ENCODE data around the gene IMMT. TPM values are rescaled to one million over a fixed set of nuclear protein-coding genes. Genes with fewer than 3 reads are reported as not detected.

Gene IMMT
- total RNA-seq, 1 experiment from 2014 or later, result 172 TPM

DNA sequence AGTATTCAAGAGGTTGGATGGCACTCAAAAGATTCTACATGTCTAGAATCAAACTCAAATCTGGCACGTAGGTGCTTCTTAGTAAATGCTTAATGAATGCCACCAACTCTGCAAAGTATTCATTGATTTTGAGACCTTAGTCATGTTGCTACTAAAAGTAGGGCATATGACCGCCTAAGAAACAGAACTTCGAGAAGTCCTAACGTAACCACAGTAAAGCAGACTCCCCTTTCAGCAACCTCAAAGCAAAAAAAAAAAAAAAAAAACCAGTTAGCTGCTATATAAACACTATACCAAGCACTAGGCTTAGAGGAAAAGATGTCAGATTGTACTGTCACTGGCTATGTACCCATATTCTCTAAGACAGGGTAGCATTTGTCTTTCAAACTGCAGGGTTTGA is 55.3 kb downstream of the IMMT start:
- intact Hi-C loops (cut with micrococcal nuclease; ENCODE audit: unreplicated experiment), result no loop called here
- Histone ChIP-seq H3K27me3 (replicated peaks; ENCODE audit: insufficient read depth, low read depth, low read length, poor library complexity) (no peaks in the 10 kb centered on the region), H3K4me1 (ENCODE audit: insufficient read depth, low read length, poor library complexity, severe bottlenecking) (no peaks in the 10 kb centered on the region), H3K27ac (ENCODE audit: low read depth, low read length, poor library complexity, severe bottlenecking) (no peak overlapping the region), H3K9me3 (ENCODE audit: low read depth, low read length, poor library complexity, severe bottlenecking) (no peaks in the 10 kb centered on the region), H3K4me3 (ENCODE audit: low read depth, low read length, poor library complexity, severe bottlenecking) (no peak overlapping the region), H3K36me3 (ENCODE audit: insufficient read depth, low read length, poor library complexity, severe bottlenecking) (peaks cover 78% of the 10 kb centered on the region)
- no peak for DNase-seq (ENCODE audit: low spot score)
- ChIA-PET POLR2A (ENCODE audit: low non-redundant PET) (no interaction called here), CTCF (no interaction called here)
- no peak for TF ChIP-seq EZH2 (IDR thresholded peaks at IDR 0.05; ENCODE audit: borderline replicate concordance, low read depth, low read length, poor library complexity, severe bottlenecking)
- TF ChIP-seq, protein P1, sequence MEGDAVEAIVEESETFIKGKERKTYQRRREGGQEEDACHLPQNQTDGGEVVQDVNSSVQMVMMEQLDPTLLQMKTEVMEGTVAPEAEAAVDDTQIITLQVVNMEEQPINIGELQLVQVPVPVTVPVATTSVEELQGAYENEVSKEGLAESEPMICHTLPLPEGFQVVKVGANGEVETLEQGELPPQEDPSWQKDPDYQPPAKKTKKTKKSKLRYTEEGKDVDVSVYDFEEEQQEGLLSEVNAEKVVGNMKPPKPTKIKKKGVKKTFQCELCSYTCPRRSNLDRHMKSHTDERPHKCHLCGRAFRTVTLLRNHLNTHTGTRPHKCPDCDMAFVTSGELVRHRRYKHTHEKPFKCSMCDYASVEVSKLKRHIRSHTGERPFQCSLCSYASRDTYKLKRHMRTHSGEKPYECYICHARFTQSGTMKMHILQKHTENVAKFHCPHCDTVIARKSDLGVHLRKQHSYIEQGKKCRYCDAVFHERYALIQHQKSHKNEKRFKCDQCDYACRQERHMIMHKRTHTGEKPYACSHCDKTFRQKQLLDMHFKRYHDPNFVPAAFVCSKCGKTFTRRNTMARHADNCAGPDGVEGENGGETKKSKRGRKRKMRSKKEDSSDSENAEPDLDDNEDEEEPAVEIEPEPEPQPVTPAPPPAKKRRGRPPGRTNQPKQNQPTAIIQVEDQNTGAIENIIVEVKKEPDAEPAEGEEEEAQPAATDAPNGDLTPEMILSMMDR (conservative IDR thresholded peaks at IDR 0.05; ENCODE audit: low read depth, low read length), result no peak
- BruUV-seq (replicated peaks), result no TSS peak

DNA sequence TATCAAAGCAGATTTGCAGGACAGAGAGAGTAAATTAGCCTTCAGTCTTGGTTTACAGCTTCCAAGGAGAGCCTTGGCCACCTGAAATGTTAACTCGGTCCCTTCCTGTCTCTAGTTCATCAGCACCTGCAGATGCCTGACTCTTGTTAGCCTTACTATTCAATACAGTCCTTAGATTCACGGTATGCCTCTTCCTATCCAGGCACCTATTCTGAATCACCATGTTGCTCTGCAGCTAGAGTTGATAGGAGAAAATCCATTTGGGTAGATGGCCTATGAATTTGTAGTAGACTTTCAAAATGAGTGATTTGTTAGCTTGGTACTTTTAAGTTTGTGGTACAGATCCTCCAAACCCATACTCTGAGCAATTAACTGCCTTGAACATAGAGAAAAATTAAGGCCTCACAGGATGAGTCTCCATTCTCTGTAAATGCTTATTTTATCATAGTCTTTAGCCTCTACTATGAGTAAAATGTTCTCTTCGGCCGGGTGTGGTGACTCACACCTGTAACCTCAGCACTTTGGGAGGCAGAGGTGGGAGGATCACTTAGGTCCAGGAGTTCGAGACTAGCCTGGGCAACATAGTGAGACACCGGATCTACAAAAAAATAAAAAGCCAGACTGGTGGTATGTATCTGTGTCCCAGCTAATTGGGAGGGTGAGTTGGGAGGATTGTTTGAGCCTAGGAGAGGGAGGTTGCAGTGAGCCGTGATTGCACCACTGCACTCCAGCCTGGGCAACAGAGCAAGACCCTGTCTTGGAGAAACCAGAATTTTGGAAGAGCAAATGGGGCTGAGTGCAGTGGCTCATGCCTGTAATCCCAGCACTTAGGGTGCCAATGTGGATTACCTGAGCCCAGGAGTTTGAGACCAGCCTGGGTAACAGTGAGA is 56.3 kb downstream of the IMMT start:
- Histone ChIP-seq H3K4me1 (ENCODE audit: insufficient read depth, low read length, poor library complexity, severe bottlenecking) (no peaks in the 10 kb centered on the region), H3K36me3 (ENCODE audit: insufficient read depth, low read length, poor library complexity, severe bottlenecking) (peaks cover 78% of the 10 kb centered on the region), H3K27me3 (replicated peaks; ENCODE audit: insufficient read depth, low read depth, low read length, poor library complexity) (no peaks in the 10 kb centered on the region), H3K27ac (ENCODE audit: low read depth, low read length, poor library complexity, severe bottlenecking) (no peak overlapping the region), H3K9me3 (ENCODE audit: low read depth, low read length, poor library complexity, severe bottlenecking) (no peaks in the 10 kb centered on the region), H3K4me3 (ENCODE audit: low read depth, low read length, poor library complexity, severe bottlenecking) (no peak overlapping the region)
- intact Hi-C loops (cut with micrococcal nuclease; ENCODE audit: unreplicated experiment), result no loop called here
- BruUV-seq (replicated peaks), result no TSS peak
- TF ChIP-seq, protein P1 (conservative IDR thresholded peaks at IDR 0.05; ENCODE audit: low read depth, low read length), result no peak
- no peak for TF ChIP-seq EZH2 (IDR thresholded peaks at IDR 0.05; ENCODE audit: borderline replicate concordance, low read depth, low read length, poor library complexity, severe bottlenecking)
- ChIA-PET CTCF (no interaction called here), POLR2A (ENCODE audit: low non-redundant PET) (no interaction called here)
- DNase-seq (ENCODE audit: low spot score), result no peak

DNA sequence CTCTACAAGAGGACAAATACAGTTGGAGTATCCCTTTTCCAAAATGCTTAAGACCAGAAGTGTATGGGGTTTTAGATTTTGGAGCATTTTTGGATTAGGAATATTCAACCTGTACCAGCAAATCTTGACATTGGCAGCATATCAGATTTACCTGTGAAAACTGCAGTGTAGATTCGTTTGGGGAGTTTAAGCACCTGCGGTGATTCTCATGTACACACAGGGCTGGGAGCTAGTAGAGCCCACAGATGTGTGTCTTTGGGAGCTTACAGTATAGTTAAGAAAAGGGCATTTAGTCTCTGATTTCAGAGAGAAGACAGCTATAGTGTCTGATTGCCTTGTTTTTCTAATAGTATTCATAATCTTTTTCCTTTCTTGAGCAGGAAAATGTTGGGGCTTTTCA is 59.1 kb downstream of the IMMT start:
- TF ChIP-seq EZH2 (IDR thresholded peaks at IDR 0.05; ENCODE audit: borderline replicate concordance, low read depth, low read length, poor library complexity, severe bottlenecking), result no peak
- TF ChIP-seq, protein P1 (conservative IDR thresholded peaks at IDR 0.05; ENCODE audit: low read depth, low read length), result no peak
- Histone ChIP-seq H3K4me3 (ENCODE audit: low read depth, low read length, poor library complexity, severe bottlenecking) (no peak overlapping the region), H3K27me3 (replicated peaks; ENCODE audit: insufficient read depth, low read depth, low read length, poor library complexity) (no peaks in the 10 kb centered on the region), H3K9me3 (ENCODE audit: low read depth, low read length, poor library complexity, severe bottlenecking) (no peaks in the 10 kb centered on the region), H3K27ac (ENCODE audit: low read depth, low read length, poor library complexity, severe bottlenecking) (no peak overlapping the region), H3K4me1 (ENCODE audit: insufficient read depth, low read length, poor library complexity, severe bottlenecking) (no peaks in the 10 kb centered on the region), H3K36me3 (ENCODE audit: insufficient read depth, low read length, poor library complexity, severe bottlenecking) (peaks cover 83% of the 10 kb centered on the region)
- BruUV-seq (replicated peaks), result no TSS peak
- no peak for DNase-seq (ENCODE audit: low spot score)
- intact Hi-C loops (cut with micrococcal nuclease; ENCODE audit: unreplicated experiment), result no loop called here
- ChIA-PET POLR2A (ENCODE audit: low non-redundant PET) (no interaction called here), CTCF (interaction anchor here (0.5 kb wide), 1 partner anchor 8 kb away, joined by 3 read pairs; no protein-coding TSS in a partner anchor)

All from A673 (cell line).